PC-9 (cell line): Measurements from ENCODE around the gene COL8A2. TPM values are rescaled to one million over a fixed set of nuclear protein-coding genes. Genes with fewer than 3 reads are reported as not detected.
A peak's percentile ranks its signal among the peaks of the same experiment; 100 is the strongest.

Experiments used
- BruUV-seq: library from RNA; stranded (reverse); fragments of 400-500 nt; replicated peaks from 2 replicates; lab custom pipeline; 2021; lab: Mats Ljungman, UMichigan
- CTCF ChIA-PET: fragments of 300-600 bp; sonication (Branson Sonifier 250); formaldehyde crosslinking; loops from one replicate; lab custom pipeline; 2022; ENCODE audit warnings: antibody characterized with exemption; lab: Charles Lee
- POLR2A ChIA-PET: fragments of 300-600 bp; sonication (Branson Sonifier 250); formaldehyde crosslinking; loops from one replicate; lab custom pipeline; 2022; ENCODE audit warnings: antibody characterized with exemption; ENCODE audit not compliant: unreplicated experiment; lab: Charles Lee
- DNase-seq, 2 experiments: peaks; one replicate each; pipeline versions ENCODE4 v3.0.0 to v3.0.0-alpha.2; 2015 to 2022; ENCODE audit warnings: mixed read lengths in 1 of 2
- H2AFZ ChIP-seq: fragments of 200-600 bp; sonication (generic); 2 replicates; pipeline ENCODE4 v1.8.1; 2017; ENCODE audit warnings: antibody characterized with exemption
- H3F3A ChIP-seq: fragments of 200-600 bp; sonication (generic); 2 replicates; pipeline ENCODE4 v1.8.1; 2017; ENCODE audit warnings: antibody characterized with exemption, mild to moderate bottlenecking, low read depth; ENCODE audit not compliant: insufficient read depth
- H3K27ac ChIP-seq: fragments of 200-600 bp; sonication (generic); 2 replicates; pipeline ENCODE4 v1.6.1; 2016; ENCODE audit warnings: mixed run types
- H3K27me3 ChIP-seq: fragments of 200-600 bp; sonication (generic); 2 replicates; pipeline ENCODE4 v1.6.1; 2016; ENCODE audit warnings: low read depth, mixed run types; ENCODE audit not compliant: insufficient read depth
- H3K36me3 ChIP-seq: fragments of 200-600 bp; sonication (generic); 2 replicates; pipeline ENCODE4 v1.6.1; 2016; ENCODE audit warnings: low read depth, mixed run types
- H3K4me1 ChIP-seq: fragments of 200-600 bp; sonication (generic); replicated peaks from 2 replicates; pipeline ENCODE4 v1.6.1; 2016; ENCODE audit warnings: mixed run types; ENCODE audit not compliant: insufficient read depth
- H3K4me2 ChIP-seq: fragments of 200-600 bp; sonication (generic); 2 replicates; pipeline ENCODE4 v1.6.1; 2017; ENCODE audit warnings: mixed run types
- H3K4me3 ChIP-seq: fragments of 200-600 bp; sonication (generic); 2 replicates; pipeline ENCODE4 v1.6.1; 2016; ENCODE audit warnings: mixed run types
- H3K79me2 ChIP-seq: fragments of 200-600 bp; sonication (generic); 2 replicates; pipeline ENCODE4 v1.6.1; 2017; ENCODE audit warnings: low read depth, mixed run types
- H3K9me2 ChIP-seq: fragments of 200-600 bp; sonication (generic); 2 replicates; pipeline ENCODE4 v1.8.1; 2017; ENCODE audit warnings: mild to moderate bottlenecking; ENCODE audit not compliant: insufficient read depth
- H3K9me3 ChIP-seq: fragments of 200-600 bp; sonication (generic); 2 replicates; pipeline ENCODE4 v1.8.1; 2016; ENCODE audit warnings: low read depth; ENCODE audit not compliant: insufficient read depth
- H4K20me1 ChIP-seq: fragments of 200-600 bp; sonication (generic); 2 replicates; pipeline ENCODE4 v1.8.1; 2017; ENCODE audit not compliant: insufficient read depth
- CTCF ChIP-seq: fragments of 200-600 bp; sonication (generic); conservative IDR thresholded peaks from 2 replicates; pipeline ENCODE4 v1.6.1; 2017; ENCODE audit warnings: mixed run types, antibody characterized with exemption, mild to moderate bottlenecking, moderate library complexity
- EZH2 ChIP-seq: fragments of 200-600 bp; sonication (generic); IDR thresholded peaks from 2 replicates; pipeline ENCODE4 v1.8.0; 2017; ENCODE audit warnings: antibody characterized with exemption, low read depth
- intact Hi-C: fragments of 100-400 bp; cut with micrococcal nuclease; formaldehyde crosslinking; loops from one replicate; pipeline ENCODE4 v1.10.0; 2022; ENCODE audit not compliant: unreplicated experiment
- total RNA-seq: library from RNA; stranded (reverse); gene quantifications from 2 replicates; pipeline ENCODE4 v1.2.3, GENCODE V29; 2021

The COL8A2 gene
- total RNA-seq, 1 experiment from 2014 or later: 0.20 TPM

- Histone ChIP-seq H3K79me2 (peaks cover 63% of the 10 kb centered on the region), H3K9me3 (no peaks in the 10 kb centered on the region), H3K9me2 (no peaks in the 10 kb centered on the region), H3K4me2 (peak overlapping the region; percentile 88), H3K36me3 (no peaks in the 10 kb centered on the region), H2AFZ (peak overlapping the region; percentile 75; the same call in 1 of the 2 replicates), H3F3A (peaks cover 19% of the 10 kb centered on the region; the same call in 1 of the 2 replicates), H3K27ac (0 out of 2 replicates have a peak overlapping the region, but pooled peaks have one; percentile 77), H3K4me1 (peaks cover 54% of the 10 kb centered on the region), H3K4me3 (peak overlapping the region; percentile 99), H3K27me3 (no peaks in the 10 kb centered on the region), H4K20me1 (peaks cover 14% of the 10 kb centered on the region; the same call in 1 of the 2 replicates)
- no peak for TF ChIP-seq CTCF
- DNase-seq: peak in 1 of 2 experiments; percentile 39
- no TSS peak for BruUV-seq
- ChIA-PET CTCF (interaction anchor here (0.7 to 1.4 kb wide), 2 partner anchors 31 to 86 kb away, joined by 3 to 16 read pairs; no protein-coding TSS in a partner anchor), POLR2A (interaction anchor here (0.6 to 0.7 kb wide), 3 partner anchors 136 to 252 kb away, joined by 3 to 4 read pairs (median 3); no protein-coding TSS in a partner anchor)
- intact Hi-C loops: no loop called here
These were observed 32.3 kb upstream of the COL8A2 start for GRCh38 chr1:36157115-36157903.

GRCh38 chr1:36156329-36157114, 31.5 kb upstream of the COL8A2 start:
- peaks cover 54% of the 10 kb centered on the region for H3K4me1 ChIP-seq

More at GRCh38 chr1:36156329-36157114, 31.5 kb upstream of the COL8A2 start:
- CTCF ChIA-PET: interaction anchor here (0.6 to 1.4 kb wide), 3 partner anchors 31 to 107 kb away, joined by 3 to 4 read pairs (median 3); no protein-coding TSS in a partner anchor
- Histone ChIP-seq H3K4me3 (peak overlapping the region; percentile 99), H3K27ac (peak overlapping the region; percentile 77), H2AFZ (peak overlapping the region; percentile 75), H3F3A (peaks cover 17% of the 10 kb centered on the region; the same call in 1 of the 2 replicates), H3K9me2 (no peaks in the 10 kb centered on the region), H4K20me1 (peaks cover 14% of the 10 kb centered on the region; the same call in 1 of the 2 replicates), H3K27me3 (no peaks in the 10 kb centered on the region), H3K9me3 (no peaks in the 10 kb centered on the region), H3K4me2 (peak overlapping the region; percentile 88), H3K79me2 (peaks cover 55% of the 10 kb centered on the region), H3K36me3 (no peaks in the 10 kb centered on the region)
- TSS peak; percentile 51 for BruUV-seq
- peak in 1 of 2 experiments; percentile 73 for DNase-seq
- TF ChIP-seq EZH2 (no peak), CTCF (no peak)
- intact Hi-C loops: no loop called here
- POLR2A ChIA-PET: interaction anchor here (0.6 to 0.7 kb wide), 3 partner anchors 137 to 252 kb away, joined by 3 to 4 read pairs (median 3); no protein-coding TSS in a partner anchor
